ENCODE results near the gene ARMC2. TPM values are rescaled to one million over a fixed set of nuclear protein-coding genes. Genes with fewer than 3 reads are reported as not detected.

The ARMC2 gene
- polyA plus RNA-seq, 2 donors: 1.0 to 1.1 TPM

- Histone ChIP-seq H3K4me3 (ENCODE audit: low read depth in 1 of 2, low read length in 2 of 2) (no peak overlapping the region), H3K27ac (ENCODE audit: low read depth in 2 of 2, low read length in 1 of 2) (no peak overlapping the region), H3K27me3 (ENCODE audit: control insufficient read depth in 1 of 2, insufficient read depth in 2 of 2, low read length in 2 of 2) (no peaks in the 10 kb centered on the region), H3K36me3 (ENCODE audit: control insufficient read depth in 2 of 2, insufficient read depth in 2 of 2, low read length in 1 of 2) (no peaks in the 10 kb centered on the region), H3K4me1 (ENCODE audit: control insufficient read depth in 2 of 2, insufficient read depth in 2 of 2, low read length in 1 of 2) (peaks cover 0 to 2% of the 10 kb centered on the region in 2 donors), H3K9me3 (ENCODE audit: control insufficient read depth in 2 of 2, insufficient read depth in 1 of 2, low read depth in 1 of 2, low read length in 1 of 2) (no peaks in the 10 kb centered on the region)
- 82% methylated on average over 1 of the region's 1 CpG for WGBS, 2 donors
Observed at GRCh38 chr6:108895571-108895970, 47.3 kb downstream of the ARMC2 start.

GRCh38 chr6:108896111-108896661, 48.0 kb downstream of the ARMC2 start:
- 69 to 71% methylated on average over 3 of the region's 3 CpGs for WGBS, 2 donors
- H3K27ac ChIP-seq (ENCODE audit: low read depth in 2 of 2, low read length in 1 of 2): peak overlapping the region; percentile 36 to 55

GRCh38 chr6:108897371-108897770, 49.1 kb downstream of the ARMC2 start:
- 60 to 67% methylated on average over 1 of the region's 1 CpG for WGBS, 2 donors
- peaks cover 0 to 2% of the 10 kb centered on the region in 2 donors for H3K4me1 ChIP-seq (ENCODE audit: control insufficient read depth in 2 of 2, insufficient read depth in 2 of 2, low read length in 1 of 2)
- H3K27ac ChIP-seq (ENCODE audit: low read depth in 2 of 2, low read length in 1 of 2): no peak overlapping the region
- H3K27me3 ChIP-seq (ENCODE audit: control insufficient read depth in 1 of 2, insufficient read depth in 2 of 2, low read length in 2 of 2): no peaks in the 10 kb centered on the region
- H3K4me3 ChIP-seq (ENCODE audit: low read depth in 1 of 2, low read length in 2 of 2): no peak overlapping the region
- H3K36me3 ChIP-seq (ENCODE audit: control insufficient read depth in 2 of 2, insufficient read depth in 2 of 2, low read length in 1 of 2): no peaks in the 10 kb centered on the region
- no peaks in the 10 kb centered on the region for H3K9me3 ChIP-seq (ENCODE audit: control insufficient read depth in 2 of 2, insufficient read depth in 1 of 2, low read depth in 1 of 2, low read length in 1 of 2)

More at GRCh38 chr6:108896111-108896661, 48.0 kb downstream of the ARMC2 start:
- Histone ChIP-seq H3K9me3 (ENCODE audit: control insufficient read depth in 2 of 2, insufficient read depth in 1 of 2, low read depth in 1 of 2, low read length in 1 of 2) (no peaks in the 10 kb centered on the region), H3K36me3 (ENCODE audit: control insufficient read depth in 2 of 2, insufficient read depth in 2 of 2, low read length in 1 of 2) (no peaks in the 10 kb centered on the region), H3K4me3 (ENCODE audit: low read depth in 1 of 2, low read length in 2 of 2) (no peak overlapping the region), H3K27me3 (ENCODE audit: control insufficient read depth in 1 of 2, insufficient read depth in 2 of 2, low read length in 2 of 2) (no peaks in the 10 kb centered on the region), H3K4me1 (ENCODE audit: control insufficient read depth in 2 of 2, insufficient read depth in 2 of 2, low read length in 1 of 2) (peaks cover 0 to 2% of the 10 kb centered on the region in 2 donors)

GRCh38 chr6:108902382-108902792, 54.2 kb downstream of the ARMC2 start:
- Histone ChIP-seq H3K36me3 (ENCODE audit: control insufficient read depth in 2 of 2, insufficient read depth in 2 of 2, low read length in 1 of 2) (no peaks in the 10 kb centered on the region), H3K4me3 (ENCODE audit: low read depth in 1 of 2, low read length in 2 of 2) (no peak overlapping the region), H3K9me3 (ENCODE audit: control insufficient read depth in 2 of 2, insufficient read depth in 1 of 2, low read depth in 1 of 2, low read length in 1 of 2) (no peaks in the 10 kb centered on the region), H3K27ac (ENCODE audit: low read depth in 2 of 2, low read length in 1 of 2) (no peak overlapping the region), H3K4me1 (ENCODE audit: control insufficient read depth in 2 of 2, insufficient read depth in 2 of 2, low read length in 1 of 2) (peaks cover 0 to 2% of the 10 kb centered on the region in 2 donors), H3K27me3 (ENCODE audit: control insufficient read depth in 1 of 2, insufficient read depth in 2 of 2, low read length in 2 of 2) (no peaks in the 10 kb centered on the region)

- H3K27me3 ChIP-seq (ENCODE audit: control insufficient read depth in 1 of 2, insufficient read depth in 2 of 2, low read length in 2 of 2): no peaks in the 10 kb centered on the region
- H3K4me1 ChIP-seq (ENCODE audit: control insufficient read depth in 2 of 2, insufficient read depth in 2 of 2, low read length in 1 of 2): no peaks in the 10 kb centered on the region
- H3K4me3 ChIP-seq (ENCODE audit: low read depth in 1 of 2, low read length in 2 of 2): no peak overlapping the region
- H3K9me3 ChIP-seq (ENCODE audit: control insufficient read depth in 2 of 2, insufficient read depth in 1 of 2, low read depth in 1 of 2, low read length in 1 of 2): no peaks in the 10 kb centered on the region
- no peak overlapping the region for H3K27ac ChIP-seq (ENCODE audit: low read depth in 2 of 2, low read length in 1 of 2)
- 56 to 97% methylated on average over 1 of the region's 1 CpG for WGBS, 2 donors
- no peaks in the 10 kb centered on the region for H3K36me3 ChIP-seq (ENCODE audit: control insufficient read depth in 2 of 2, insufficient read depth in 2 of 2, low read length in 1 of 2)
Observed at GRCh38 chr6:108903796-108904195, 55.6 kb downstream of the ARMC2 start.

GRCh38 chr6:108904741-108905140, 56.5 kb downstream of the ARMC2 start:
- Histone ChIP-seq H3K4me1 (ENCODE audit: control insufficient read depth in 2 of 2, insufficient read depth in 2 of 2, low read length in 1 of 2) (no peaks in the 10 kb centered on the region), H3K36me3 (ENCODE audit: control insufficient read depth in 2 of 2, insufficient read depth in 2 of 2, low read length in 1 of 2) (no peaks in the 10 kb centered on the region), H3K4me3 (ENCODE audit: low read depth in 1 of 2, low read length in 2 of 2) (no peak overlapping the region), H3K27ac (ENCODE audit: low read depth in 2 of 2, low read length in 1 of 2) (no peak overlapping the region), H3K9me3 (ENCODE audit: control insufficient read depth in 2 of 2, insufficient read depth in 1 of 2, low read depth in 1 of 2, low read length in 1 of 2) (no peaks in the 10 kb centered on the region), H3K27me3 (ENCODE audit: control insufficient read depth in 1 of 2, insufficient read depth in 2 of 2, low read length in 2 of 2) (no peaks in the 10 kb centered on the region)
- WGBS, 2 donors: 64 to 80% methylated on average over 3 of the region's 3 CpGs

GRCh38 chr6:108914235-108915022, 66.2 kb downstream of the ARMC2 start:
- H3K4me3 ChIP-seq (ENCODE audit: low read depth in 1 of 2, low read length in 2 of 2): no peak overlapping the region
- H3K27me3 ChIP-seq (ENCODE audit: control insufficient read depth in 1 of 2, insufficient read depth in 2 of 2, low read length in 2 of 2): no peaks in the 10 kb centered on the region
- no peaks in the 10 kb centered on the region for H3K36me3 ChIP-seq (ENCODE audit: control insufficient read depth in 2 of 2, insufficient read depth in 2 of 2, low read length in 1 of 2)
- H3K9me3 ChIP-seq (ENCODE audit: control insufficient read depth in 2 of 2, insufficient read depth in 1 of 2, low read depth in 1 of 2, low read length in 1 of 2): no peaks in the 10 kb centered on the region
- 63 to 67% methylated on average over 4 of the region's 4 CpGs for WGBS, 2 donors
- no peaks in the 10 kb centered on the region for H3K4me1 ChIP-seq (ENCODE audit: control insufficient read depth in 2 of 2, insufficient read depth in 2 of 2, low read length in 1 of 2)
- peak overlapping the region in 1 of 2 donors; percentile 67 for H3K27ac ChIP-seq (ENCODE audit: low read depth in 2 of 2, low read length in 1 of 2)

GRCh38 chr6:108915258-108915657, 67.0 kb downstream of the ARMC2 start:
- H3K9me3 ChIP-seq (ENCODE audit: control insufficient read depth in 2 of 2, insufficient read depth in 1 of 2, low read depth in 1 of 2, low read length in 1 of 2): no peaks in the 10 kb centered on the region
- no peak overlapping the region for H3K27ac ChIP-seq (ENCODE audit: low read depth in 2 of 2, low read length in 1 of 2)
- no peak overlapping the region for H3K4me3 ChIP-seq (ENCODE audit: low read depth in 1 of 2, low read length in 2 of 2)
- H3K27me3 ChIP-seq (ENCODE audit: control insufficient read depth in 1 of 2, insufficient read depth in 2 of 2, low read length in 2 of 2): no peaks in the 10 kb centered on the region
- 81 to 92% methylated on average over 5 of the region's 5 CpGs for WGBS, 2 donors
- H3K36me3 ChIP-seq (ENCODE audit: control insufficient read depth in 2 of 2, insufficient read depth in 2 of 2, low read length in 1 of 2): no peaks in the 10 kb centered on the region
- H3K4me1 ChIP-seq (ENCODE audit: control insufficient read depth in 2 of 2, insufficient read depth in 2 of 2, low read length in 1 of 2): no peaks in the 10 kb centered on the region

GRCh38 chr6:108916026-108916686, 67.9 kb downstream of the ARMC2 start:
- 57 to 69% methylated on average over 6 of the region's 6 CpGs for WGBS, 2 donors
- no peaks in the 10 kb centered on the region for H3K27me3 ChIP-seq (ENCODE audit: control insufficient read depth in 1 of 2, insufficient read depth in 2 of 2, low read length in 2 of 2)
- H3K36me3 ChIP-seq (ENCODE audit: control insufficient read depth in 2 of 2, insufficient read depth in 2 of 2, low read length in 1 of 2): no peaks in the 10 kb centered on the region
- H3K27ac ChIP-seq (ENCODE audit: low read depth in 2 of 2, low read length in 1 of 2): no peak overlapping the region
- H3K4me3 ChIP-seq (ENCODE audit: low read depth in 1 of 2, low read length in 2 of 2): no peak overlapping the region
- H3K4me1 ChIP-seq (ENCODE audit: control insufficient read depth in 2 of 2, insufficient read depth in 2 of 2, low read length in 1 of 2): no peaks in the 10 kb centered on the region
- H3K9me3 ChIP-seq (ENCODE audit: control insufficient read depth in 2 of 2, insufficient read depth in 1 of 2, low read depth in 1 of 2, low read length in 1 of 2): no peaks in the 10 kb centered on the region

All from esophagus (tissue), 2 donors.